K562 (cell line): Measurements from ENCODE around the gene DUSP10. TPM values are rescaled to one million over a fixed set of nuclear protein-coding genes. Genes with fewer than 3 reads are reported as not detected.

Experiments
- ARID2 ChIP-seq: fragments of 450-650 bp; IDR thresholded peaks from 2 replicates; pipeline ENCODE4 v1.6.1; 2017; ENCODE audit warnings: antibody characterized with exemption, mild to moderate bottlenecking
- ETV6 ChIP-seq, 3 experiments: fragments of 150-350 bp in 1 of 3; sonication (generic) in 1 of 3; formaldehyde crosslinking in 1 of 3; IDR thresholded peaks; 2 replicates each; pipeline versions ENCODE4 v1.6.1 to v1.8.0; 2014 to 2022; ENCODE audit warnings: borderline replicate concordance in 2 of 3, low read depth in 2 of 3, antibody characterized with exemption in 1 of 3, low read length in 1 of 3, mild to moderate bottlenecking in 1 of 3, missing genetic modification reagents in 1 of 3
- GABPB2 ChIP-seq: fragments of 250-450 bp; sonication (Bioruptor Pico); conservative IDR thresholded peaks from 2 replicates; pipeline ENCODE4 v1.5.1; 2021; ENCODE audit warnings: mild to moderate bottlenecking
- GATAD2A ChIP-seq: fragments of 450-650 bp; IDR thresholded peaks from 2 replicates; pipeline ENCODE4 v1.6.1; 2017
- GTF2F1 ChIP-seq: IDR thresholded peaks from 2 replicates; pipeline ENCODE4 v1.6.1; 2011; ENCODE audit warnings: low read depth, low read length, improper control_type of control experiment
- JUNB ChIP-seq: fragments of 450-650 bp; formaldehyde crosslinking; conservative IDR thresholded peaks from 2 replicates; pipeline ENCODE4 v1.4.0; 2020; ENCODE audit warnings: mild to moderate bottlenecking
- KDM2B ChIP-seq: fragments of 250-450 bp; sonication (Bioruptor Pico); IDR thresholded peaks from 2 replicates; pipeline ENCODE4 v1.8.0; 2021; ENCODE audit warnings: mild to moderate bottlenecking, moderate library complexity
- MAFK ChIP-seq: IDR thresholded peaks from 2 replicates; pipeline ENCODE4 v1.6.1; 2011; ENCODE audit warnings: low read length, improper control_type of control experiment
- MYC ChIP-seq, 2 experiments: fragments of 250-450 bp in 1 of 2; sonication (Bioruptor Pico) in 1 of 2; IDR thresholded peaks; 2 replicates each; pipeline versions ENCODE4 v1.5.1 to v1.6.1; 2012 to 2021; ENCODE audit warnings: low read depth in 2 of 2, borderline replicate concordance in 1 of 2, improper control_type of control experiment in 1 of 2, low read length in 1 of 2, mild to moderate bottlenecking in 1 of 2, moderate library complexity in 1 of 2
- POLR2A ChIP-seq: fragments of 450-650 bp; conservative IDR thresholded peaks from 2 replicates; pipeline ENCODE4 v1.6.1; 2016
- TCF7 ChIP-seq: sonication (generic); IDR thresholded peaks from 2 replicates; pipeline ENCODE4 v1.6.1; 2016; ENCODE audit warnings: antibody characterized with exemption, borderline replicate concordance
- ZNF133 ChIP-seq: fragments of 250-450 bp; sonication (Bioruptor Pico); IDR thresholded peaks from 2 replicates; pipeline ENCODE4 v1.4.0; 2020; ENCODE audit warnings: mild to moderate bottlenecking
- ZNF589 ChIP-seq: fragments of 200-800 bp; sonication (Bioruptor generic); IDR thresholded peaks from 2 replicates; pipeline ENCODE4 v1.6.1; 2016; ENCODE audit warnings: low read depth, missing genetic modification characterization, missing compliant biosample characterization
- polyA plus RNA-seq, 8 experiments: library from polyadenylated mRNA; depleted of rRNA in 4 of 8; stranded (reverse) in 5 of 8; unstranded in 3 of 8; fragments of >200 nt; fragmentation: Nextera tagmentation in 2 of 8; fragmentation: Illumina TruSeq in 1 of 8; extraction: Ambion mirVana in 2 of 8; extraction: Trizol in 1 of 8; gene quantifications; 2 replicates each; pipeline versions ENCODE4 v1.2.1 to v1.2.3, GENCODE V29; 2011 to 2014; ENCODE audit warnings: inconsistent platforms in 1 of 8, missing spikeins in 1 of 8
- total RNA-seq, 7 experiments: library from RNA; depleted of rRNA in 6 of 7; stranded (reverse); fragments of >200 nt in 6 of 7; fragmentation: Illumina TruSeq in 2 of 7; extraction: Trizol in 2 of 7; gene quantifications; 2 replicates each; pipeline versions ENCODE4 v1.2.1 to v1.2.3, GENCODE V29; 2011 to 2021; ENCODE audit warnings: low replicate concordance in 1 of 7
- TF ChIP-seq, protein P1 (sequence below): fragments of 450-650 bp; IDR thresholded peaks from 2 replicates; pipeline ENCODE4 v1.6.1; 2018; ENCODE audit not compliant: partially characterized antibody
- TF ChIP-seq, protein P2 (sequence below), 2 experiments: fragments of 450-650 bp; IDR thresholded peaks; 2 replicates each; pipeline ENCODE4 v1.6.1; 2018; ENCODE audit warnings: mild to moderate bottlenecking in 2 of 2, low read depth in 1 of 2; ENCODE audit not compliant: partially characterized antibody in 2 of 2
- TF ChIP-seq, protein P3 (sequence below): fragments of 250-450 bp; sonication (Bioruptor Pico); IDR thresholded peaks from 2 replicates; pipeline ENCODE4 v1.5.0; 2022; ENCODE audit warnings: mild to moderate bottlenecking

The DUSP10 gene
- total and polyA plus RNA-seq, 9 of the 15 experiments (the other 6 are each of a cell fraction or from before 2014, with no cell fraction given), result 1.7 to 8.3 (median 6.1) TPM

DNA sequence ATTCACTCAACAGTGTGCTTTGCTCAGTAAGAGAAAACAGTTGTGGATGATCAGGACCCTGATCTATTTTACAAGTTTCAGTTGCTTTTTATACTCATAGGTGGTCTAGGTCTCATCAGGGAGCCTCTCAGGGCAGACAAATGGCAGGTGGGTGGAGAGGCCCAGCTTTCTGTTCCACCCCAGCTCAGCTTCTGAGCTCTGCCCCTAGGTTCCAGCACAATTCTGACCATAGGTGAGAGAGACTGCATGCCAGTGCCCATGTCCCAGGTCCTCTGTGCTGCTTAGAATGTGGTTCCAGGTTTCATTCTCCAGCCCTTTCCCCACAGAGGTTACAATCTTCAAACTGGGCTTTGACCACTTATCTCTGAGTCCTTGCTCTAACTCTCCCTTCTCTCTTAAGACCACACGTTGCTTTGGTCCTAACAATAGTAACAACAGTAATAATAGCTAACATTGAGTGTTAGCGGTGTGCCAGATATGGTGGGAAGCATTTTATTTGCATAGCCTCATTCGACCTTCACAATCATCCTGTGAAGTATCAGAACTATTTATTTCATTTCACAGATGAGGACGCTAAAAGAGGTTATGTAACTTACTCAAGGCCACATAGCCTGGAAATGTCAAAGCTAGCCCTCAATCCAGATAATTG lies 19.6 kb upstream of the DUSP10 start (continued):
- no peak for TF ChIP-seq ETV6 (IDR thresholded peaks at IDR 0.05; ENCODE audit: borderline replicate concordance in 1 of 2, low read depth in 2 of 2, low read length in 1 of 2)
- TF ChIP-seq ETV6 (CRISPR knock-in tag; IDR thresholded peaks at IDR 0.05; ENCODE audit: borderline replicate concordance), result no peak
- TF ChIP-seq MAFK, result no peak
- TF ChIP-seq, protein P1, sequence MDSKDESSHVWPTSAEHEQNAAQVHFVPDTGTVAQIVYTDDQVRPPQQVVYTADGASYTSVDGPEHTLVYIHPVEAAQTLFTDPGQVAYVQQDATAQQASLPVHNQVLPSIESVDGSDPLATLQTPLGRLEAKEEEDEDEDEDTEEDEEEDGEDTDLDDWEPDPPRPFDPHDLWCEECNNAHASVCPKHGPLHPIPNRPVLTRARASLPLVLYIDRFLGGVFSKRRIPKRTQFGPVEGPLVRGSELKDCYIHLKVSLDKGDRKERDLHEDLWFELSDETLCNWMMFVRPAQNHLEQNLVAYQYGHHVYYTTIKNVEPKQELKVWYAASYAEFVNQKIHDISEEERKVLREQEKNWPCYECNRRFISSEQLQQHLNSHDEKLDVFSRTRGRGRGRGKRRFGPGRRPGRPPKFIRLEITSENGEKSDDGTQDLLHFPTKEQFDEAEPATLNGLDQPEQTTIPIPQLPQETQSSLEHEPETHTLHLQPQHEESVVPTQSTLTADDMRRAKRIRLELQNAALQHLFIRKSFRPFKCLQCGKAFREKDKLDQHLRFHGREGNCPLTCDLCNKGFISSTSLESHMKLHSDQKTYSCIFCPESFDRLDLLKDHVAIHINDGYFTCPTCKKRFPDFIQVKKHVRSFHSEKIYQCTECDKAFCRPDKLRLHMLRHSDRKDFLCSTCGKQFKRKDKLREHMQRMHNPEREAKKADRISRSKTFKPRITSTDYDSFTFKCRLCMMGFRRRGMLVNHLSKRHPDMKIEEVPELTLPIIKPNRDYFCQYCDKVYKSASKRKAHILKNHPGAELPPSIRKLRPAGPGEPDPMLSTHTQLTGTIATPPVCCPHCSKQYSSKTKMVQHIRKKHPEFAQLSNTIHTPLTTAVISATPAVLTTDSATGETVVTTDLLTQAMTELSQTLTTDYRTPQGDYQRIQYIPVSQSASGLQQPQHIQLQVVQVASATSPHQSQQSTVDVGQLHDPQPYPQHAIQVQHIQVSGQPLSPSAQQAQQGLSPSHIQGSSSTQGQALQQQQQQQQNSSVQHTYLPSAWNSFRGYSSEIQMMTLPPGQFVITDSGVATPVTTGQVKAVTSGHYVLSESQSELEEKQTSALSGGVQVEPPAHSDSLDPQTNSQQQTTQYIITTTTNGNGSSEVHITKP, result no peak
- no peak for TF ChIP-seq KDM2B (CRISPR knock-in tag)
- no peak for TF ChIP-seq GATAD2A
- TF ChIP-seq MYC (IDR thresholded peaks at IDR 0.05; ENCODE audit: low read depth, low read length), result no peak
- no peak for TF ChIP-seq MYC (CRISPR knock-in tag; IDR thresholded peaks at IDR 0.05; ENCODE audit: borderline replicate concordance, low read depth)
- TF ChIP-seq ARID2, result no peak
- TF ChIP-seq POLR2A, result no peak
- TF ChIP-seq TCF7, result no peak
- TF ChIP-seq, protein P2, sequence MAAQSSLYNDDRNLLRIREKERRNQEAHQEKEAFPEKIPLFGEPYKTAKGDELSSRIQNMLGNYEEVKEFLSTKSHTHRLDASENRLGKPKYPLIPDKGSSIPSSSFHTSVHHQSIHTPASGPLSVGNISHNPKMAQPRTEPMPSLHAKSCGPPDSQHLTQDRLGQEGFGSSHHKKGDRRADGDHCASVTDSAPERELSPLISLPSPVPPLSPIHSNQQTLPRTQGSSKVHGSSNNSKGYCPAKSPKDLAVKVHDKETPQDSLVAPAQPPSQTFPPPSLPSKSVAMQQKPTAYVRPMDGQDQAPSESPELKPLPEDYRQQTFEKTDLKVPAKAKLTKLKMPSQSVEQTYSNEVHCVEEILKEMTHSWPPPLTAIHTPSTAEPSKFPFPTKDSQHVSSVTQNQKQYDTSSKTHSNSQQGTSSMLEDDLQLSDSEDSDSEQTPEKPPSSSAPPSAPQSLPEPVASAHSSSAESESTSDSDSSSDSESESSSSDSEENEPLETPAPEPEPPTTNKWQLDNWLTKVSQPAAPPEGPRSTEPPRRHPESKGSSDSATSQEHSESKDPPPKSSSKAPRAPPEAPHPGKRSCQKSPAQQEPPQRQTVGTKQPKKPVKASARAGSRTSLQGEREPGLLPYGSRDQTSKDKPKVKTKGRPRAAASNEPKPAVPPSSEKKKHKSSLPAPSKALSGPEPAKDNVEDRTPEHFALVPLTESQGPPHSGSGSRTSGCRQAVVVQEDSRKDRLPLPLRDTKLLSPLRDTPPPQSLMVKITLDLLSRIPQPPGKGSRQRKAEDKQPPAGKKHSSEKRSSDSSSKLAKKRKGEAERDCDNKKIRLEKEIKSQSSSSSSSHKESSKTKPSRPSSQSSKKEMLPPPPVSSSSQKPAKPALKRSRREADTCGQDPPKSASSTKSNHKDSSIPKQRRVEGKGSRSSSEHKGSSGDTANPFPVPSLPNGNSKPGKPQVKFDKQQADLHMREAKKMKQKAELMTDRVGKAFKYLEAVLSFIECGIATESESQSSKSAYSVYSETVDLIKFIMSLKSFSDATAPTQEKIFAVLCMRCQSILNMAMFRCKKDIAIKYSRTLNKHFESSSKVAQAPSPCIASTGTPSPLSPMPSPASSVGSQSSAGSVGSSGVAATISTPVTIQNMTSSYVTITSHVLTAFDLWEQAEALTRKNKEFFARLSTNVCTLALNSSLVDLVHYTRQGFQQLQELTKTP (IDR thresholded peaks at IDR 0.05; ENCODE audit: low read depth in 1 of 2, partially characterized antibody in 2 of 2), result no peak
- no peak for TF ChIP-seq ZNF133
- no peak for TF ChIP-seq JUNB
- no peak for TF ChIP-seq GABPB2 (CRISPR knock-in tag)
- TF ChIP-seq ZNF589 (CRISPR knock-in tag), result peak; percentile 75
- TF ChIP-seq, protein P3, sequence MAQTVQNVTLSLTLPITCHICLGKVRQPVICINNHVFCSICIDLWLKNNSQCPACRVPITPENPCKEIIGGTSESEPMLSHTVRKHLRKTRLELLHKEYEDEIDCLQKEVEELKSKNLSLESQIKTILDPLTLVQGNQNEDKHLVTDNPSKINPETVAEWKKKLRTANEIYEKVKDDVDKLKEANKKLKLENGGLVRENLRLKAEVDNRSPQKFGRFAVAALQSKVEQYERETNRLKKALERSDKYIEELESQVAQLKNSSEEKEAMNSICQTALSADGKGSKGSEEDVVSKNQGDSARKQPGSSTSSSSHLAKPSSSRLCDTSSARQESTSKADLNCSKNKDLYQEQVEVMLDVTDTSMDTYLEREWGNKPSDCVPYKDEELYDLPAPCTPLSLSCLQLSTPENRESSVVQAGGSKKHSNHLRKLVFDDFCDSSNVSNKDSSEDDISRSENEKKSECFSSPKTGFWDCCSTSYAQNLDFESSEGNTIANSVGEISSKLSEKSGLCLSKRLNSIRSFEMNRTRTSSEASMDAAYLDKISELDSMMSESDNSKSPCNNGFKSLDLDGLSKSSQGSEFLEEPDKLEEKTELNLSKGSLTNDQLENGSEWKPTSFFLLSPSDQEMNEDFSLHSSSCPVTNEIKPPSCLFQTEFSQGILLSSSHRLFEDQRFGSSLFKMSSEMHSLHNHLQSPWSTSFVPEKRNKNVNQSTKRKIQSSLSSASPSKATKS (CRISPR knock-in tag), result no peak
- TF ChIP-seq GTF2F1, result no peak
